ENCODE measurements around the gene ASCC1. TPM values are rescaled to one million over a fixed set of nuclear protein-coding genes. Genes with fewer than 3 reads are reported as not detected.

The ASCC1 gene
- total RNA-seq, 2 experiments from 2014 or later: 61.6 to 66.2 TPM

DNA sequence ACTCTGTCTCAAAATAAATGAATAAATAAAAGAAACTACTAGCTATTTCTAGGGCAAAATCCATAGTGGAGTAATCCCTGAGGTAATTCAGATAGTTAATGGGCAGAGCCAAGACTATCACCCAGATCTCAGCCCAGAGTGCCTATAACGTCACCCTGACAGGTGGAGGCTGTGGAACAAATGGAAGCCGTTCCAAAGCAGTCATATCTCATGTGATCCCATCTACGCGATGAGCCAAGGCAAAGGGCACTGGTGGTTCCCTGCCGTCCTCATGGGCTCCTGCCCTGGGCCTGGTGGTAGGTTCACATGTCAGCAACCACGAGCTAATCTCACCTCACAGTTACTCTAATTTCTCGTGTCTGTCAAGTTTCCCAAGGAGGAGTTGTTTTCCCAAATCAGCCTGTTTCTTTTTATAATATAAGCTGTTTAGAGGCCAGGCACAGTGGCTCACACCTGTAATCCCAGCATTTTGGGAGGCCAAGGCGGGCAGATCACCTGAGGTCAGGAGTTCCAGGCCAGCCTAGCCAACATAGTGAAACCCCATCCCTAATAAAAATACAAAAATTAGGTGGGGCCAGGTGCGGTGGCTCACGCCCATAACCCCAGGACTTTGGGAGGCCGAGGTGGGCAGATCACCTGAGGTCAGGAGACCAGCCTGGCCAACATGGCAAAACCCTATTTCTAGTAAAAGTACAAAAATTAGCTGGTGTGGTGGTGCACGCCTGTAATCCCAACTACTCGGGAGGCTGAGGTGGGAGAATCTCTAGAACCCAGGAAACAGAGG lies 22.5 kb upstream of the ASCC1 start:
- POLR2A ChIA-PET: interaction anchor here (0.7 to 2.1 kb wide), 5 partner anchors 9 to 88 kb away, joined by 3 to 9 read pairs (median 3); partner anchors contain the start of gene DDIT4
- TF ChIP-seq, protein P1, sequence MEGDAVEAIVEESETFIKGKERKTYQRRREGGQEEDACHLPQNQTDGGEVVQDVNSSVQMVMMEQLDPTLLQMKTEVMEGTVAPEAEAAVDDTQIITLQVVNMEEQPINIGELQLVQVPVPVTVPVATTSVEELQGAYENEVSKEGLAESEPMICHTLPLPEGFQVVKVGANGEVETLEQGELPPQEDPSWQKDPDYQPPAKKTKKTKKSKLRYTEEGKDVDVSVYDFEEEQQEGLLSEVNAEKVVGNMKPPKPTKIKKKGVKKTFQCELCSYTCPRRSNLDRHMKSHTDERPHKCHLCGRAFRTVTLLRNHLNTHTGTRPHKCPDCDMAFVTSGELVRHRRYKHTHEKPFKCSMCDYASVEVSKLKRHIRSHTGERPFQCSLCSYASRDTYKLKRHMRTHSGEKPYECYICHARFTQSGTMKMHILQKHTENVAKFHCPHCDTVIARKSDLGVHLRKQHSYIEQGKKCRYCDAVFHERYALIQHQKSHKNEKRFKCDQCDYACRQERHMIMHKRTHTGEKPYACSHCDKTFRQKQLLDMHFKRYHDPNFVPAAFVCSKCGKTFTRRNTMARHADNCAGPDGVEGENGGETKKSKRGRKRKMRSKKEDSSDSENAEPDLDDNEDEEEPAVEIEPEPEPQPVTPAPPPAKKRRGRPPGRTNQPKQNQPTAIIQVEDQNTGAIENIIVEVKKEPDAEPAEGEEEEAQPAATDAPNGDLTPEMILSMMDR (IDR thresholded peaks at IDR 0.05): no peak
- no peak for ATAC-seq
- no peaks in the 10 kb centered on the region for H3K27me3 Mint-ChIP-seq
- no peak overlapping the region for H3K4me3 Mint-ChIP-seq
- CTCF ChIA-PET: interaction anchor here (2.0 to 2.5 kb wide), 2 partner anchors 9 to 99 kb away, joined by 9 to 10 read pairs; no protein-coding TSS in a partner anchor
- intact Hi-C loops (cut with micrococcal nuclease): no loop called here
- no peak for DNase-seq
- H3K27ac Mint-ChIP-seq: peak overlapping the region; percentile 42
- peaks cover 16% of the 10 kb centered on the region for H3K36me3 Mint-ChIP-seq (ENCODE audit: low read depth)
- peaks cover 26% of the 10 kb centered on the region for H3K4me1 Mint-ChIP-seq (ENCODE audit: low read depth)
- H3K9me3 Mint-ChIP-seq: no peaks in the 10 kb centered on the region

DNA sequence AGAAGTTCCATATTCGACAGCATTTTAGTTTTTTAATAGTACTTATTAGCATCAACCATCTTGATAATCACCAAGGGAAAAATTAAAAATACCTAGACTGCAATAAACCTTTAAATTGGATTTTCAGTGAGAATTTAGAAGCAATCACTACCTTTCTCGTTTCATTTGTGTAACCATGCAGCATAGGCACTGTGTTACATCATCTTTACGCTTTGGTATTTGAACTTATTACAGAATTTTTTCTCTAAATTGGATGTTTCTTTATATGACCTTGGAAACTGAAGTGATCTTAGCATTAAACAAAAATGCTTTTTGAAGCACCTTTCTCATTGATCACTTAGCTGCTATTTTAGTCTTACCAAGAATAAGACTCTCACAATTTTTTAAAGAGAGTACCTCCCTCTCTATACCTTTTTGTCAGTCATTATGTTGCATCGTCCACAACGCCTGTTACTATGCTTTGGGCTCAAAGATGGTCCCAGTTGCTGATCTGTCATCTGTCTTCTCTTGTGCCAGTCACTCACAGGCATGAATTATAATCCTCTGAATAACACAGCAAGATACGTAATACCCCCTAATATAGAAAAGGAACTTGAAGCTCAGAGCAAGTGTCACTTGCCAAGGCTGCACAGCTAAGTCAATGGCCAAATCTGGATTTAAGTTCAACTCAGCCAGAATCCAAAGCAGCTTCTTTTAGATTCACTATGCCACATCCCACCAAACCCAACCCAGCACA lies 19.6 kb upstream of the ASCC1 start:
- POLR2A ChIA-PET: interaction anchor here (1.2 to 1.5 kb wide), 2 partner anchors 9 to 40 kb away, joined by 3 to 5 read pairs; no protein-coding TSS in a partner anchor
- no peak for DNase-seq
- no peak for ATAC-seq
- Mint-ChIP-seq H3K4me3 (no peak overlapping the region), H3K36me3 (ENCODE audit: low read depth) (peaks cover 30% of the 10 kb centered on the region), H3K27me3 (no peaks in the 10 kb centered on the region), H3K9me3 (no peaks in the 10 kb centered on the region), H3K27ac (peak overlapping the region; percentile 11), H3K4me1 (ENCODE audit: low read depth) (peaks cover 6% of the 10 kb centered on the region)
- CTCF ChIA-PET: interaction anchor here (1.0 to 3.3 kb wide), 5 partner anchors 12 to 106 kb away, joined by 3 to 25 read pairs (median 4); no protein-coding TSS in a partner anchor
- intact Hi-C loops (cut with micrococcal nuclease): no loop called here
- TF ChIP-seq, protein P1 (IDR thresholded peaks at IDR 0.05): no peak

DNA sequence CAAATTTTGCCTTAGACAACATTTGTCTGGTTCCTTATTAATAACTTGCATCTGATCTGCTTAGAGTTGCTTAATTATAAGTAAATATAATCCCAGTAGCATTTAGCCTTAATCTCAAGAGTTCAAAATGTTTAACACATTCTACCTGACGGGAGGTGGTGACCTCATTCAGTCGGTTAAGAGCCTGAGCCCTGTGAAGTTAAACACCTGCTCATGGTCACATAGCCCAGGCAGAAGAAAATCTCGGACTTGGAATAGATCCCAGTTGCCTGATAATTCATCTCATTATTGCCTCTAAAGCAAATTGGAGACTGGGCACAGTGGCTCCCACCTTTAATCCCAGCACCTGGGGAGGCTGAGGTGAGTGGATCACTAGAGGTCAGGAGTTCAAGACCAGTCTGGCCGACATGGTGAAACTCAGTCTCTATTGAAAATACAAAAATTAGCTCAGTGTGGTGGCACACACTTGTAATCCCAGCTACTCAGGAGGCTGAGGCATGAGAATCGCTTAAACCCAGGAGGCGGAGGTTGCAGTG lies 18.6 kb upstream of the ASCC1 start:
- Mint-ChIP-seq H3K4me1 (ENCODE audit: low read depth) (peaks cover 9% of the 10 kb centered on the region), H3K27me3 (no peaks in the 10 kb centered on the region), H3K4me3 (no peak overlapping the region), H3K9me3 (no peaks in the 10 kb centered on the region), H3K27ac (no peak overlapping the region), H3K36me3 (ENCODE audit: low read depth) (peaks cover 40% of the 10 kb centered on the region)
- ATAC-seq: no peak
- TF ChIP-seq, protein P1 (IDR thresholded peaks at IDR 0.05): no peak
- intact Hi-C loops (cut with micrococcal nuclease): no loop called here
- ChIA-PET CTCF (interaction anchor here (3.2 to 3.3 kb wide), 2 partner anchors 11 to 12 kb away, joined by 16 to 25 read pairs; no protein-coding TSS in a partner anchor), POLR2A (no interaction called here)
- DNase-seq: no peak

DNA sequence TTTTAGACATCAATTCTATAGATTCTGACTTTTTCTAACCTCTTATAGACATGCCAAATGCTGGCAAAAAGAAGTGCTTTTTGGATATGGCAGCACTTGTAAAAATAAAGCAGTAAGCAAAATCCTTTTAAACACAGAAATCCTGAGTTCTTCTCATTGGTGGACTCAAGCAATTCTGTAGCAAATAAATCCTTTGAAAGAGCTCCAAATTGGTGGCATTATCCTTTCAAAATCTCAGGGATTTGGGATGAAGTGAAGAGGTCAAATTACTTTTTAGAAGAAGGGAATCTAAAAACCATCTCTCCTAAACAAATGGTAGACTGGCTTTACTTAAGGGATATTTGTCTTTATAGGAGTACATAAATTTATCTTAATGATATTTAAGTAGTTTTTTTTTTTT lies 17.5 kb upstream of the ASCC1 start:
- Mint-ChIP-seq H3K9me3 (no peaks in the 10 kb centered on the region), H3K4me3 (no peak overlapping the region), H3K4me1 (ENCODE audit: low read depth) (peaks cover 17% of the 10 kb centered on the region), H3K27me3 (no peaks in the 10 kb centered on the region), H3K27ac (no peak overlapping the region), H3K36me3 (ENCODE audit: low read depth) (peaks cover 45% of the 10 kb centered on the region)
- intact Hi-C loops (cut with micrococcal nuclease): no loop called here
- no peak for ATAC-seq
- ChIA-PET POLR2A (no interaction called here), CTCF (interaction anchor here (1.7 to 3.2 kb wide), 2 partner anchors 10 to 12 kb away, joined by 5 to 16 read pairs; no protein-coding TSS in a partner anchor)
- TF ChIP-seq, protein P1 (IDR thresholded peaks at IDR 0.05): no peak
- no peak for DNase-seq

Data from activated CD8-positive, alpha-beta T cell treated with anti-CD3 and anti-CD28 coated beads for 36 hours (primary cell).